GM18502 (cell line): ENCODE measurements around the gene SH2D2A.
A peak's percentile ranks its signal among the peaks of the same experiment; 100 is the strongest.
"Not testable (repeated sequence)": the region's sequence is repeated elsewhere in the genome, so short reads cannot be mapped to it uniquely, and the experiment has no call there.

ENCODE experiments used
- ATAC-seq: cut with Tn5 transposase; IDR thresholded peaks from one replicate; pipeline ENCODE4 v1.9.1; 2021; ENCODE audit warnings: mild to moderate bottlenecking; ENCODE audit not compliant: unreplicated experiment, poor library complexity

The SH2D2A gene

GRCh38 chr1:156775799-156776198 lies 40.8 kb downstream of the SH2D2A start:
- ATAC-seq, result no peak

- ATAC-seq, result no peak
These were observed 43.0 kb downstream of the SH2D2A start for GRCh38 chr1:156773607-156774006.

- ATAC-seq, result no peak
These were observed 43.7 kb downstream of the SH2D2A start for GRCh38 chr1:156772728-156773497.

GRCh38 chr1:156772222-156772621 lies 44.4 kb downstream of the SH2D2A start:
- ATAC-seq, result no peak

- no peak for ATAC-seq
These were observed 47.9 kb downstream of the SH2D2A start for GRCh38 chr1:156768610-156769295.

- no peak for ATAC-seq
These were observed 48.6 kb downstream of the SH2D2A start for GRCh38 chr1:156767879-156768604.

- peak; percentile 91 for ATAC-seq
These were observed 49.4 kb downstream of the SH2D2A start, which contains the start of gene PRCC for GRCh38 chr1:156767101-156767878. PRCC (plus strand) TSS chr1:156767535; CDS start chr1:156767772, 237 bp downstream.

- ATAC-seq, result peak; percentile 28
These were observed 50.1 kb downstream of the SH2D2A start for GRCh38 chr1:156766298-156767100.

GRCh38 chr1:156765666-156766065 lies 51.0 kb downstream of the SH2D2A start:
- no peak for ATAC-seq

- ATAC-seq, result not testable (repeated sequence)
These were observed 51.5 kb downstream of the SH2D2A start for GRCh38 chr1:156765136-156765535.

- ATAC-seq, result no peak
These were observed 55.9 kb downstream of the SH2D2A start for GRCh38 chr1:156760796-156761104.

GRCh38 chr1:156760092-156760795 lies 56.4 kb downstream of the SH2D2A start:
- ATAC-seq, result no peak

- not testable (repeated sequence) for ATAC-seq
These were observed 58.9 kb downstream of the SH2D2A start for GRCh38 chr1:156757572-156758253.

- no peak for ATAC-seq
These were observed 60.3 kb downstream of the SH2D2A start for GRCh38 chr1:156756355-156756754.
